PC-9 (cell line): Measurements from ENCODE around the gene SIK2. TPM values are rescaled to one million over a fixed set of nuclear protein-coding genes. Genes with fewer than 3 reads are reported as not detected.

ENCODE experiments used
- BruUV-seq: library from RNA; stranded (reverse); fragments of 400-500 nt; replicated peaks from 2 replicates; lab custom pipeline; 2021; lab: Mats Ljungman, UMichigan
- CTCF ChIA-PET: fragments of 300-600 bp; sonication (Branson Sonifier 250); formaldehyde crosslinking; loops from one replicate; lab custom pipeline; 2022; ENCODE audit warnings: antibody characterized with exemption; lab: Charles Lee
- POLR2A ChIA-PET: fragments of 300-600 bp; sonication (Branson Sonifier 250); formaldehyde crosslinking; loops from one replicate; lab custom pipeline; 2022; ENCODE audit warnings: antibody characterized with exemption; ENCODE audit not compliant: unreplicated experiment; lab: Charles Lee
- DNase-seq, 2 experiments: peaks; one replicate each; pipeline versions ENCODE4 v3.0.0 to v3.0.0-alpha.2; 2015 to 2022; ENCODE audit warnings: mixed read lengths in 1 of 2
- H2AFZ ChIP-seq: fragments of 200-600 bp; sonication (generic); 2 replicates; pipeline ENCODE4 v1.8.1; 2017; ENCODE audit warnings: antibody characterized with exemption
- H3F3A ChIP-seq: fragments of 200-600 bp; sonication (generic); 2 replicates; pipeline ENCODE4 v1.8.1; 2017; ENCODE audit warnings: antibody characterized with exemption, mild to moderate bottlenecking, low read depth; ENCODE audit not compliant: insufficient read depth
- H3K27ac ChIP-seq: fragments of 200-600 bp; sonication (generic); 2 replicates; pipeline ENCODE4 v1.6.1; 2016; ENCODE audit warnings: mixed run types
- H3K27me3 ChIP-seq: fragments of 200-600 bp; sonication (generic); 2 replicates; pipeline ENCODE4 v1.6.1; 2016; ENCODE audit warnings: low read depth, mixed run types; ENCODE audit not compliant: insufficient read depth
- H3K36me3 ChIP-seq: fragments of 200-600 bp; sonication (generic); 2 replicates; pipeline ENCODE4 v1.6.1; 2016; ENCODE audit warnings: low read depth, mixed run types
- H3K4me1 ChIP-seq: fragments of 200-600 bp; sonication (generic); replicated peaks from 2 replicates; pipeline ENCODE4 v1.6.1; 2016; ENCODE audit warnings: mixed run types; ENCODE audit not compliant: insufficient read depth
- H3K4me2 ChIP-seq: fragments of 200-600 bp; sonication (generic); 2 replicates; pipeline ENCODE4 v1.6.1; 2017; ENCODE audit warnings: mixed run types
- H3K4me3 ChIP-seq: fragments of 200-600 bp; sonication (generic); 2 replicates; pipeline ENCODE4 v1.6.1; 2016; ENCODE audit warnings: mixed run types
- H3K79me2 ChIP-seq: fragments of 200-600 bp; sonication (generic); 2 replicates; pipeline ENCODE4 v1.6.1; 2017; ENCODE audit warnings: low read depth, mixed run types
- H3K9me2 ChIP-seq: fragments of 200-600 bp; sonication (generic); 2 replicates; pipeline ENCODE4 v1.8.1; 2017; ENCODE audit warnings: mild to moderate bottlenecking; ENCODE audit not compliant: insufficient read depth
- H3K9me3 ChIP-seq: fragments of 200-600 bp; sonication (generic); 2 replicates; pipeline ENCODE4 v1.8.1; 2016; ENCODE audit warnings: low read depth; ENCODE audit not compliant: insufficient read depth
- H4K20me1 ChIP-seq: fragments of 200-600 bp; sonication (generic); 2 replicates; pipeline ENCODE4 v1.8.1; 2017; ENCODE audit not compliant: insufficient read depth
- CTCF ChIP-seq: fragments of 200-600 bp; sonication (generic); conservative IDR thresholded peaks from 2 replicates; pipeline ENCODE4 v1.6.1; 2017; ENCODE audit warnings: mixed run types, antibody characterized with exemption, mild to moderate bottlenecking, moderate library complexity
- EZH2 ChIP-seq: fragments of 200-600 bp; sonication (generic); IDR thresholded peaks from 2 replicates; pipeline ENCODE4 v1.8.0; 2017; ENCODE audit warnings: antibody characterized with exemption, low read depth
- intact Hi-C: fragments of 100-400 bp; cut with micrococcal nuclease; formaldehyde crosslinking; loops from one replicate; pipeline ENCODE4 v1.10.0; 2022; ENCODE audit not compliant: unreplicated experiment
- total RNA-seq: library from RNA; stranded (reverse); gene quantifications from 2 replicates; pipeline ENCODE4 v1.2.3, GENCODE V29; 2021

Gene SIK2
- total RNA-seq, 1 experiment from 2014 or later, result 16.2 TPM

GRCh38 chr11:111631024-111631665 is 28.9 kb downstream of the SIK2 start:
- Histone ChIP-seq H3K4me1 (no peaks in the 10 kb centered on the region), H4K20me1 (no peaks in the 10 kb centered on the region; the same call in 1 of the 2 replicates), H3K4me2 (no peak overlapping the region), H3F3A (peaks cover 4% of the 10 kb centered on the region; the same call in 1 of the 2 replicates), H3K9me3 (no peaks in the 10 kb centered on the region; the same call in 1 of the 2 replicates), H3K27me3 (no peaks in the 10 kb centered on the region), H3K9me2 (no peaks in the 10 kb centered on the region), H3K79me2 (peaks cover 3% of the 10 kb centered on the region; the same call in 1 of the 2 replicates), H3K36me3 (peaks cover 13% of the 10 kb centered on the region; the same call in 1 of the 2 replicates), H3K27ac (no peak overlapping the region), H3K4me3 (no peak overlapping the region), H2AFZ (no peak overlapping the region)
- TF ChIP-seq CTCF (no peak), EZH2 (no peak)
- intact Hi-C loops, result no loop called here
- no peak for DNase-seq
- CTCF ChIA-PET, result no interaction called here
- POLR2A ChIA-PET, result no interaction called here
- BruUV-seq, result no TSS peak

- H3K36me3 ChIP-seq, result peaks cover 10% of the 10 kb centered on the region; the same call in 1 of the 2 replicates
- no peak for DNase-seq
- TF ChIP-seq CTCF, result no peak
- no peak overlapping the region for H2AFZ ChIP-seq
- H4K20me1 ChIP-seq, result no peaks in the 10 kb centered on the region; the same call in 1 of the 2 replicates
- peaks cover 2% of the 10 kb centered on the region; the same call in 1 of the 2 replicates for H3F3A ChIP-seq
- no peaks in the 10 kb centered on the region for H3K27me3 ChIP-seq
- H3K9me3 ChIP-seq, result no peaks in the 10 kb centered on the region; the same call in 1 of the 2 replicates
- no peaks in the 10 kb centered on the region for H3K9me2 ChIP-seq
- no TSS peak for BruUV-seq
- no peaks in the 10 kb centered on the region for H3K4me1 ChIP-seq
- POLR2A ChIA-PET, result no interaction called here
- peaks cover 3% of the 10 kb centered on the region; the same call in 1 of the 2 replicates for H3K79me2 ChIP-seq
- H3K27ac ChIP-seq, result no peak overlapping the region
- no peak overlapping the region for H3K4me3 ChIP-seq
- CTCF ChIA-PET, result no interaction called here
- no peak overlapping the region for H3K4me2 ChIP-seq
- intact Hi-C loops, result no loop called here
Measured at GRCh38 chr11:111631666-111632039, 29.4 kb downstream of the SIK2 start.

- no peaks in the 10 kb centered on the region; the same call in 1 of the 2 replicates for H3F3A ChIP-seq
- no peak overlapping the region for H3K27ac ChIP-seq
- intact Hi-C loops, result no loop called here
- peaks cover 6% of the 10 kb centered on the region; the same call in 1 of the 2 replicates for H3K79me2 ChIP-seq
- no peaks in the 10 kb centered on the region for H3K9me2 ChIP-seq
- H3K4me3 ChIP-seq, result no peak overlapping the region
- DNase-seq, result no peak
- peaks cover 12% of the 10 kb centered on the region for H3K36me3 ChIP-seq
- BruUV-seq, result no TSS peak
- ChIA-PET CTCF (no interaction called here), POLR2A (no interaction called here)
- H2AFZ ChIP-seq, result no peak overlapping the region
- H3K9me3 ChIP-seq, result no peaks in the 10 kb centered on the region; the same call in 1 of the 2 replicates
- no peak overlapping the region for H3K4me2 ChIP-seq
- H3K27me3 ChIP-seq, result no peaks in the 10 kb centered on the region
- no peaks in the 10 kb centered on the region; the same call in 1 of the 2 replicates for H4K20me1 ChIP-seq
- no peak for TF ChIP-seq CTCF
- no peak for TF ChIP-seq EZH2
- H3K4me1 ChIP-seq, result no peaks in the 10 kb centered on the region
Measured at GRCh38 chr11:111632516-111633220, 30.4 kb downstream of the SIK2 start.
